DOHH2 (cell line): Measurements from ENCODE around the gene MDFIC2.

Experiments used
- CTCF ChIP-seq: fragments of 200-600 bp; sonication (generic); IDR thresholded peaks from one replicate; pipeline ENCODE4 v1.5.1; 2014; ENCODE audit warnings: antibody characterized with exemption, mild to moderate bottlenecking, low read depth, low read length; ENCODE audit not compliant: poor library complexity, severe bottlenecking
- EZH2phosphoT487 ChIP-seq: fragments of 200-600 bp; sonication (generic); IDR thresholded peaks from 2 replicates; pipeline ENCODE4 v1.6.1; 2017; ENCODE audit warnings: borderline replicate concordance, mild to moderate bottlenecking, antibody characterized with exemption, low read length, moderate library complexity, mixed read lengths

GRCh38 chr3:70360979-70361760 lies 48.7 kb upstream of the MDFIC2 start:
- TF ChIP-seq CTCF (no peak), EZH2phosphoT487 (no peak)
